Measurements from ENCODE around the gene AZU1. TPM values are rescaled to one million over a fixed set of nuclear protein-coding genes. Genes with fewer than 3 reads are reported as not detected.

The AZU1 gene
- 5.8 TPM for total RNA-seq (2021; ENCODE audit: unreplicated experiment)
- polyA plus RNA-seq (2012; ENCODE audit: insufficient read length): 5.9 TPM
- Bru-seq, nascent RNA: percentile 47 among the genes with signal in this experiment
- percentile 53 among the genes with signal in this experiment for BruChase-seq, experiment 1, labeled RNA remaining after a 2-hour chase
- BruChase-seq, experiment 2, labeled RNA remaining after a 6-hour chase: percentile 62 among the genes with signal in this experiment
- long read RNA-seq, partial matches to known transcripts: 3 of 3 reads
- long read RNA-seq, other reads (novel, unspliced or antisense): 0 of 3 reads

DNA sequence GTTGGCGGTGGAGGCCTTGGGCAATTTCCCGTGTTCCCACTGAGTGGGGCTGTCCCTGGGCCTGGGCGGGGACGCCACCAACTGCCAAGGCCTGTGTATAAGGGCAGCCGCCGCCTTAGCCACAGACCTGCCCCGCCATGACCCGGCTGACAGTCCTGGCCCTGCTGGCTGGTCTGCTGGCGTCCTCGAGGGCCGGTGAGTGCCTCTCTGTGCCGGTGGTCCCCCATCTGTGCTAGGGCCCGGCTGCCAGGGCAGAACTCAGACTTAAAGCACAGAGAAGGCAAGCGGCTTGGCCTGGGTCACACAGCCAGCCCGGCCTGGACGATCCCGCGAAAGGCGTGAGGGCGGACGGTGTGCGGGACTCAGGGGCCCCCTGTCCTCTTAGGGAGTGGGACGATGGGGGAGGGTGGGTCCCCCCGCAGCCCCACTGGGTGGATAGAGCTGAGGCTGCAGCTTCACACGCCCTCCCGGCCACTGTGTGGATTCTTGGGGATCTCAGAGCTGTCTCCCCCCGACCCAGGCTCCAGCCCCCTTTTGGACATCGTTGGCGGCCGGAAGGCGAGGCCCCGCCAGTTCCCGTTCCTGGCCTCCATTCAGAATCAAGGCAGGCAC, at the start of gene AZU1:
Gene AZU1 (plus strand): TSS at position 128 of the 612 bp plus-strand sequence. CDS start 10 bp downstream, at position 138.
- intact Hi-C loops (cut with micrococcal nuclease; ENCODE audit: unreplicated experiment): no loop called here
- peak; percentile 50 for ATAC-seq
- POLR2A ChIA-PET: no interaction called here
- Histone ChIP-seq H3K27ac (ENCODE audit: low read length) (no peak within 1 kb of the TSS), H3K4me1 (ENCODE audit: control insufficient read depth, insufficient read depth, low read length) (peaks cover 10% of the 10 kb centered on the region), H3K36me3 (ENCODE audit: control insufficient read depth, insufficient read depth, low read length) (no peaks in the 10 kb centered on the region), H3K4me3 (ENCODE audit: low read depth in 2 of 2, low read length in 2 of 2) (no peak within 1 kb of the TSS), H3K27me3 (ENCODE audit: control insufficient read depth, insufficient read depth, low read length) (no peaks in the 10 kb centered on the region), H3K9me3 (ENCODE audit: control insufficient read depth, insufficient read depth, low read depth, low read length) (no peaks in the 10 kb centered on the region)
- TF ChIP-seq, protein P1, sequence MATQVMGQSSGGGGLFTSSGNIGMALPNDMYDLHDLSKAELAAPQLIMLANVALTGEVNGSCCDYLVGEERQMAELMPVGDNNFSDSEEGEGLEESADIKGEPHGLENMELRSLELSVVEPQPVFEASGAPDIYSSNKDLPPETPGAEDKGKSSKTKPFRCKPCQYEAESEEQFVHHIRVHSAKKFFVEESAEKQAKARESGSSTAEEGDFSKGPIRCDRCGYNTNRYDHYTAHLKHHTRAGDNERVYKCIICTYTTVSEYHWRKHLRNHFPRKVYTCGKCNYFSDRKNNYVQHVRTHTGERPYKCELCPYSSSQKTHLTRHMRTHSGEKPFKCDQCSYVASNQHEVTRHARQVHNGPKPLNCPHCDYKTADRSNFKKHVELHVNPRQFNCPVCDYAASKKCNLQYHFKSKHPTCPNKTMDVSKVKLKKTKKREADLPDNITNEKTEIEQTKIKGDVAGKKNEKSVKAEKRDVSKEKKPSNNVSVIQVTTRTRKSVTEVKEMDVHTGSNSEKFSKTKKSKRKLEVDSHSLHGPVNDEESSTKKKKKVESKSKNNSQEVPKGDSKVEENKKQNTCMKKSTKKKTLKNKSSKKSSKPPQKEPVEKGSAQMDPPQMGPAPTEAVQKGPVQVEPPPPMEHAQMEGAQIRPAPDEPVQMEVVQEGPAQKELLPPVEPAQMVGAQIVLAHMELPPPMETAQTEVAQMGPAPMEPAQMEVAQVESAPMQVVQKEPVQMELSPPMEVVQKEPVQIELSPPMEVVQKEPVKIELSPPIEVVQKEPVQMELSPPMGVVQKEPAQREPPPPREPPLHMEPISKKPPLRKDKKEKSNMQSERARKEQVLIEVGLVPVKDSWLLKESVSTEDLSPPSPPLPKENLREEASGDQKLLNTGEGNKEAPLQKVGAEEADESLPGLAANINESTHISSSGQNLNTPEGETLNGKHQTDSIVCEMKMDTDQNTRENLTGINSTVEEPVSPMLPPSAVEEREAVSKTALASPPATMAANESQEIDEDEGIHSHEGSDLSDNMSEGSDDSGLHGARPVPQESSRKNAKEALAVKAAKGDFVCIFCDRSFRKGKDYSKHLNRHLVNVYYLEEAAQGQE (IDR thresholded peaks at IDR 0.05; ENCODE audit: insufficient read depth in 1 of 2, low read depth in 2 of 2, low read length in 1 of 2): no peak
- TF ChIP-seq, protein P2, sequence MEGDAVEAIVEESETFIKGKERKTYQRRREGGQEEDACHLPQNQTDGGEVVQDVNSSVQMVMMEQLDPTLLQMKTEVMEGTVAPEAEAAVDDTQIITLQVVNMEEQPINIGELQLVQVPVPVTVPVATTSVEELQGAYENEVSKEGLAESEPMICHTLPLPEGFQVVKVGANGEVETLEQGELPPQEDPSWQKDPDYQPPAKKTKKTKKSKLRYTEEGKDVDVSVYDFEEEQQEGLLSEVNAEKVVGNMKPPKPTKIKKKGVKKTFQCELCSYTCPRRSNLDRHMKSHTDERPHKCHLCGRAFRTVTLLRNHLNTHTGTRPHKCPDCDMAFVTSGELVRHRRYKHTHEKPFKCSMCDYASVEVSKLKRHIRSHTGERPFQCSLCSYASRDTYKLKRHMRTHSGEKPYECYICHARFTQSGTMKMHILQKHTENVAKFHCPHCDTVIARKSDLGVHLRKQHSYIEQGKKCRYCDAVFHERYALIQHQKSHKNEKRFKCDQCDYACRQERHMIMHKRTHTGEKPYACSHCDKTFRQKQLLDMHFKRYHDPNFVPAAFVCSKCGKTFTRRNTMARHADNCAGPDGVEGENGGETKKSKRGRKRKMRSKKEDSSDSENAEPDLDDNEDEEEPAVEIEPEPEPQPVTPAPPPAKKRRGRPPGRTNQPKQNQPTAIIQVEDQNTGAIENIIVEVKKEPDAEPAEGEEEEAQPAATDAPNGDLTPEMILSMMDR (IDR thresholded peaks at IDR 0.05): no peak
- TF ChIP-seq POLR2AphosphoS5 (IDR thresholded peaks at IDR 0.05; ENCODE audit: low read depth, low read length): no peak
- CTCF ChIA-PET: no interaction called here
- no peak for DNase-seq (ENCODE audit: low read depth, low spot score)
- no TSS peak for BruUV-seq (replicated peaks)
- in situ Hi-C loops (cut with HindIII; ENCODE audit: low pct_unique_long_range_greater_than_20kb, low sequenced_read_pairs): no loop called here

DNA sequence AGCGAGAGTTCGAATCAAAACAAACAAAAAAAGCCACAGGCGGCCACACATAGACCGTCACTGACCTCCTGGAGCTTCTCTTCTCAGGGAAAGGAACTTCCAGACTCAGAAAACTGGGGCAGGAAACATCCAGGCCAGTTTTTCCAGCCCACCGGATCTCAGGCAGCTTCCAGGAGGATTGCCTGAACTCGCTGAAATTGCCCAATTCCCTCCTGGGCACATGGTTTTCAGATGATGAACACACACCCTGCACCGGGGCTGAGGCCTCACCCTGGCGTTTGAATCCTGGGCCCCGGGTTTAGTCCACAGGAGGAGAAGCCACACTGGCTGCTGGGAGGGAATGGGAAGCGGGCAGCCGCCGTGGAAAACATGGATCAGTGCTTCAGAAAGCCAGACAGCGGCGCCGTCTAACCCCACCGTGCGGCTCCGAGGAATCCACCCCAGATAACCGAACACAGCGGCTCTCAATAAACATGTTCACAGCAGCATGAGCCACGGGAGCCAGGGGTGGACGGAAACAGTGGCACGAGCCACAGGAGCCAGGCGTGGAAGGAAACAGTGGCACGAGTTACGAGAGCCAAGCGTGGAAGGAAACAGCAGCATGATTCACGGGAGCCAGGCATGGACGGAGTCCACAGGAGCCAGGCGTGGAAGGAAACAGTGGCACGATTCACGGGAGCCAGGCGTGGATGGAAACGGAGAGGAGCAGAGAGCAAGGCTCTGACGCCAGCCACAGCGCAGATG, 48.6 kb upstream of the AZU1 start:
- CTCF ChIA-PET: no interaction called here
- no peak overlapping the region for H3K4me3 ChIP-seq (ENCODE audit: low read depth in 2 of 2, low read length in 2 of 2)
- no TSS peak for BruUV-seq (replicated peaks)
- intact Hi-C loops (cut with micrococcal nuclease; ENCODE audit: unreplicated experiment) (loop anchor here (10.0 kb wide), 1 partner anchor 136 kb away; the partner anchor contains the start of genes KISS1R and R3HDM4), in situ Hi-C loops (cut with HindIII; ENCODE audit: low pct_unique_long_range_greater_than_20kb, low sequenced_read_pairs) (no loop called here)
- H3K36me3 ChIP-seq (ENCODE audit: control insufficient read depth, insufficient read depth, low read length): no peaks in the 10 kb centered on the region
- peaks cover 13% of the 10 kb centered on the region for H3K4me1 ChIP-seq (ENCODE audit: control insufficient read depth, insufficient read depth, low read length)
- H3K27me3 ChIP-seq (ENCODE audit: control insufficient read depth, insufficient read depth, low read length): no peaks in the 10 kb centered on the region
- peak overlapping the region; percentile 82 for H3K27ac ChIP-seq (ENCODE audit: low read length)
- ATAC-seq: peak; percentile 31
- POLR2A ChIA-PET: interaction anchor here (0.7 kb wide), 1 partner anchor 40 kb away, joined by 3 read pairs; no protein-coding TSS in a partner anchor
- H3K9me3 ChIP-seq (ENCODE audit: control insufficient read depth, insufficient read depth, low read depth, low read length): no peaks in the 10 kb centered on the region
- no peak for TF ChIP-seq POLR2AphosphoS5 (IDR thresholded peaks at IDR 0.05; ENCODE audit: low read depth, low read length)
- TF ChIP-seq, protein P2 (IDR thresholded peaks at IDR 0.05): no peak
- no peak for TF ChIP-seq TCF7L2 (IDR thresholded peaks at IDR 0.05; ENCODE audit: low read depth, low read length)
- no peak for TF ChIP-seq SIN3A (IDR thresholded peaks at IDR 0.05; ENCODE audit: borderline replicate concordance, insufficient read depth, low read depth, low read length)
- TF ChIP-seq, protein P1 (IDR thresholded peaks at IDR 0.05; ENCODE audit: insufficient read depth in 1 of 2, low read depth in 2 of 2, low read length in 1 of 2): 0 out of 4 replicates have a peak, but pooled peaks of 1 of the 2 experiments have one; percentile 3
- no peak for DNase-seq (ENCODE audit: low read depth, low spot score)
